Measurements from ENCODE around the gene CACNA1C.

CACNA1C gene

GRCh38 chr12:2208837-2209635 is 156.2 kb downstream of the CACNA1C start:
- DNase-seq, result no peak

GRCh38 chr12:2211119-2211518 is 158.3 kb downstream of the CACNA1C start:
- DNase-seq, result no peak

GRCh38 chr12:2212537-2212936 is 159.8 kb downstream of the CACNA1C start:
- no peak for DNase-seq

- DNase-seq, result no peak
Measured at GRCh38 chr12:2212971-2213869, 160.4 kb downstream of the CACNA1C start.

GRCh38 chr12:2214411-2214810 is 161.6 kb downstream of the CACNA1C start:
- DNase-seq, result no peak

GRCh38 chr12:2215709-2216560 is 163.1 kb downstream of the CACNA1C start:
- no peak for DNase-seq

GRCh38 chr12:2218706-2219105 is 165.9 kb downstream of the CACNA1C start:
- DNase-seq, result no peak

GRCh38 chr12:2221030-2221621 is 168.3 kb downstream of the CACNA1C start:
- DNase-seq, result no peak

- DNase-seq, result no peak
Measured at GRCh38 chr12:2222691-2223090, 169.9 kb downstream of the CACNA1C start.

GRCh38 chr12:2224961-2225360 is 172.2 kb downstream of the CACNA1C start:
- no peak for DNase-seq

GRCh38 chr12:2225696-2226095 is 172.9 kb downstream of the CACNA1C start:
- DNase-seq, result no peak

- DNase-seq, result no peak
Measured at GRCh38 chr12:2226641-2227040, 173.9 kb downstream of the CACNA1C start.

GRCh38 chr12:2227360-2227759 is 174.6 kb downstream of the CACNA1C start:
- DNase-seq, result no peak

- DNase-seq, result no peak
Measured at GRCh38 chr12:2228535-2228934, 175.7 kb downstream of the CACNA1C start.

- DNase-seq, result no peak
Measured at GRCh38 chr12:2229661-2230539, 177.1 kb downstream of the CACNA1C start.

GRCh38 chr12:2231011-2231595 is 178.3 kb downstream of the CACNA1C start:
- no peak for DNase-seq

- DNase-seq, result no peak
Measured at GRCh38 chr12:2231956-2232355, 179.2 kb downstream of the CACNA1C start.

- no peak for DNase-seq
Measured at GRCh38 chr12:2233034-2233433, 180.2 kb downstream of the CACNA1C start.

- no peak for DNase-seq
Measured at GRCh38 chr12:2234091-2234490, 181.3 kb downstream of the CACNA1C start.

- DNase-seq, result no peak
Measured at GRCh38 chr12:2234646-2235350, 182.0 kb downstream of the CACNA1C start.

All from activated CD4-positive, alpha-beta T cell treated with anti-CD3 and anti-CD28 coated beads, Interleukin-2, amount 50 U/mL, for 4 hours (primary cell).